LoVo (cell line): Measurements from ENCODE around the gene GAS7.
"Not testable (repeated sequence)": the region's sequence is repeated elsewhere in the genome, so short reads cannot be mapped to it uniquely, and the experiment has no call there.

ENCODE experiments used
- DNase-seq: peaks from one replicate; pipeline ENCODE4 v3.0.0-alpha.2; 2016; ENCODE audit warnings: low spot score

The GAS7 gene

DNA sequence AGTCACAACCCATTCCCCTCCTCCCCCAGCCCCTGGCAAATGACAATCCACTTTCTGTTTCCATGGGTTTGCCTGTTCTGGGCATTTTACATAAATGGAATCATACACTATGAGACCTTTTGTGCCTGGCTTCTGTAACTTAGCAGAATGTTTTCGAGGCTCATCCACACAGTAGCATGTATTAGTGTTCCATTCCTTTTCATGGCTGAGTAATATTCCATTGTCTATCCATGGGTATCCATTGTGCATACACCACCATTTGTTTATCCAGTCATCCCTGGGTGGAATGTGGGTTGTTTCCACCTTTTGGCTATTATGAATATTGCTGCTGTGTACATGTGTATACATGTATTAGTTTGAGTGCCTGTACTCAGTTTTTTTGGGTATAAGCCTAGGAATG, 259.6 kb downstream of the GAS7 start:
- DNase-seq, result no peak

DNA sequence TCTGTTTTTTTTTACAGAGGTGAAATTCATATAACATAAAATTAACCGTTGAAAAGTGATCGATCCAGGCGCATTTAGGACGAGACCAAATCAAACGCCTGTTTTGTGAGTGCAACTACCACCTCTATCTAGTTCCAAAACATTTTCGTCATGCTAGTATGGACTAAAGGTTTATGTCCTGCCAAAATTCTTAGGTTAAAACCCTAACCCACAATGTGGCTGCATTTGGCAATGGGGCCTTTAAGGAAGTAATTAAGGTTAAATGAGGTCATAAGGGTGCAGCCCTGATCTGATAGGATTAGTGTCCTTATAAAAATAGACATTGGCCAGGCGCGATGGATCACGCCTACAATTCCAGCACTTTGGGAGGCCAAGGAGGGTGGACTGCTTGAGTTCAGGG, 260.5 kb downstream of the GAS7 start:
- DNase-seq, result no peak

DNA sequence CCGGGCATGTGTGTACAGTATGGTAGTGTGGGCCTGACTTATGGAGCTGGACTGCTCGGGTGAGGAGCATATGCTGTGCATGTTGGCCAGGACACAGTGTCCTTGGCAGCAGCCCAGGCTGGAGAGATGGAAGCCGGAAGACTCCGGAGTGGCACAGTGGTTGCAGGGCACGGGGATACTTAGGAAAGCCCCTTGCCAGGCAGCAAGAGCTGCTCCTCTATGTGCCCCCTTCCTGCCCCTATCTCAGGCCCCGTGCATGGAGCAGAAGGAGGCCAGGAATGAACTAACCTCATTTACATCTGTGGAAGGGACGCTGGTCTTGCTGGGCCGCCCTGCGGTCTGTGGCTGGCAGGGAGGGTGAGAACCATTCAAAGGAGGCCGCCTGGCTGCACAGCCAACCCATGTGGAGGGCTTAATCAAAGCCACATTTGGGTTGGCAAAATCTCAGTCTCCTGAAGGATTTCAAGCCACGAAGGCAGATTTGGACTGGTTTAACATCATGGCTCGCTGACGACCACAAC, 261.1 kb downstream of the GAS7 start:
- no peak for DNase-seq

DNA sequence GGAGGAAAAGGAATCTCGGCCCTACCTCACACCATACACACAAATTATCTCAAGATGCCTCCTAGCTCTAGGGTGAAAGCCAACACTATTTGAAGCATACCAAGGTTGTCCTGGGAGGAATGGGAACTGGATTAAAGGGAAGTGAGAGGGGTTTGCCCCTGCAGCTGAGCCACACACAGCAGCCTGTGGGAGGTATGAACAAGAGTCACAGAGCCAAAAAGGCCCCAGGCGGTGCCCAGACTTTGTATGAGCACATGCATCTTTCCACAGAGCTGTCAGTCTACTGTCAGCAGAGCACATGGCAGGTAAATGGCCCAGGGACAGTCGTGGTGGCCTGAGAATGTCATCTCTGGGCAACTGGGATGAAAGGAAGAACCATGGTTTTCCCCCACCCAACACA, 262.3 kb downstream of the GAS7 start:
- DNase-seq, result no peak

DNA sequence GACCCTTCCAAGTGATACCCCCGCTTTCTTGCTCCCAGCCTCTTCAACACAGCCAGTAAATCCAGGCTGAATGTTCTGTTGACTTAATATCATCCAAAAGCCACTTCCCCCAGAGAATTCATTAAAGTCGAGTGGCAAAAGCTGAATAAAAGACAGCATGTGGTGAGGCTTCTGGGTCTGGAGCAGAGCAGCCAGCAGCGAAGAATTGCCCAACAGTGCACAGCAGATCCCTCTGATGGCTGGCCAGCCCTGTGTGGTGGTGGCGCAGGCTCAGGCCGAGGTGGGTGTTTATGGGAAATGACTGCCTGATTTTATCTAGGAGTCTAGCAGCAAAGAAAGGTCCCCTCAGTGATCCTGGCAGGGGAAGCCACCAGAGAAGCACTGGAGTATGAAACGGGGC, 263.0 kb downstream of the GAS7 start:
- no peak for DNase-seq

DNA sequence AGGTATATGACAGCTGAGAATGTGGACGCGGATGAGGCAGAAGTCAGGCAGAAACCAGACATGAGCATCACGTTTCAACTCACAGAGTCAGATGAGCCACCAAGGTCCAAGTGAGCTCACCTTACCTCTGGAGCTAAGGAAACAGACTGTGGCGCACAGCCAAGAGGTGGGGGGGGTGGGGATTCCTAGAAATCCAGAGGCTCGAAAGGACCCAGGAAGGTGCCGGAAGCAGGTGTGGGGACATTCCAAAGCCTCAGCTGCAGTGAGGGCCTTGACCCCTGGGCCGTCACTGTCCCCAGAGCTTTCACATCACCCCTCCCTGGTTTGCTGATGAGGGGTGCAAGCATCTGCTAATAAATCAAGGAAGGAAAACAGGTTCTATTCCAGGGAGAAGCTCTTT, 264.1 kb downstream of the GAS7 start:
- DNase-seq, result no peak

DNA sequence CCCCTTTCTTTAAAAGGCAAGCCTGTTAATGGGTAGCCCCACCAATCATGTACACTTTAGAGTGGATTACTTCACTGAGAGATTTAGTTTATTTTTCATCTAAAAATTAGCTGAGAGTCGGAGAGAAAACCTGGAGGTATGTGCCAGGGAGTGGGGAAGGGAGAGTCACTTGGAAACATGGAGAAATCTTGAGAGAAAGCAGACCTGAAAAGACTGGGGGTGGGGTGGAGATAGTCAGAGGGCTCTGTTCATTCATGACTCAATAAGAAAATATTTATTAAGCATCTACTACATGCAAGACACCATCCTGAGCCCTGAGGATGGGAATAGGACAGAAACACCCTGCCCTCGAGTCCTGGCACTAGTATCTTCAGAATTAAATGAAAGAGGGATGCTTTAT, 265.9 kb downstream of the GAS7 start:
- DNase-seq, result no peak

DNA sequence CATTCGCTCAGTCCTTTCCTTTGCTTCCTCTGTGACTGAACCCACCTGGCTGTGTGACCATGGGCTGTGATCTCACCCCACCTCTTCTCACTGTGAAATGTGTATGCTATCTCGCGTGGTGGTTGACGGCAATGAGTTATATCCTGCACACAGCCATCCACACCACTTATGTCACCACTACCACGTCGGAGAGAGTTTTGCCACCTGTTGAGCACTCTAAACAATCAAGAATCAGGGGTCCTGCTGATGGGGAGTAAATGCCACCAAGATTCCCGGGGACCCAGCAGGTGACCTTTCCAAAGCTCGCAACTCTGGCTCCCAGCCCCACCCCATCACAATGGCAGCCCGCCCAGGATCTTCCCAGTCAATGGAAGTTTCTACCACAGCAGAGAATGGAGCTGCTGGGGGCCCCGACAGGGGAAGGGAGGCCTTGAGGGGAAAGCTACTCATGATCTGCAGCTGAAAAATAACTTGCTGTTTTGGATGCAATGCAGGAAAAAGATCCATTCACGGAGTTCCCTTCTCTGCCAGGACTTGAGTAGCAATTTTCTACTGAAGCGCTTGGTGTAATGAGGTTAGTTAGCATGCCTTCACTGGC, 267.2 kb downstream of the GAS7 start:
- no peak for DNase-seq

DNA sequence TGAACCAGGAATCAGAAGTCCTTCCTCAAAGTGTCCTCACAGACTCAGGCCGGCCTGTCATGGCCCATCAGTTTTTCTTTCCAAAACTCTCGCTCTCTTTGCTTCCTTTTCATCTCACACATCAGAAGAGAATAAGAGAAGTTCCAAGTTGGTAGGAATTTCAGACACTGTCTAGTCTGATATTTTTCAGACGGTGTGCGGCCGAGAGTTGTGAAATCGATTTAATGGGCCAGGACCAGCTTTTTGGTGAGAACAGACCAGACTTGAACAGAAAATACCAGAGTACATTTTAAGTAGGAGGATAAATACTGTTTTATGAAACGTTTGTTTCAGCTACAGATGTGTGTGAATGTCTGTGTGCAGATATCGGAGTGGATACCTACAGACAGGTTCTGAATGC, 268.5 kb downstream of the GAS7 start:
- DNase-seq, result no peak

DNA sequence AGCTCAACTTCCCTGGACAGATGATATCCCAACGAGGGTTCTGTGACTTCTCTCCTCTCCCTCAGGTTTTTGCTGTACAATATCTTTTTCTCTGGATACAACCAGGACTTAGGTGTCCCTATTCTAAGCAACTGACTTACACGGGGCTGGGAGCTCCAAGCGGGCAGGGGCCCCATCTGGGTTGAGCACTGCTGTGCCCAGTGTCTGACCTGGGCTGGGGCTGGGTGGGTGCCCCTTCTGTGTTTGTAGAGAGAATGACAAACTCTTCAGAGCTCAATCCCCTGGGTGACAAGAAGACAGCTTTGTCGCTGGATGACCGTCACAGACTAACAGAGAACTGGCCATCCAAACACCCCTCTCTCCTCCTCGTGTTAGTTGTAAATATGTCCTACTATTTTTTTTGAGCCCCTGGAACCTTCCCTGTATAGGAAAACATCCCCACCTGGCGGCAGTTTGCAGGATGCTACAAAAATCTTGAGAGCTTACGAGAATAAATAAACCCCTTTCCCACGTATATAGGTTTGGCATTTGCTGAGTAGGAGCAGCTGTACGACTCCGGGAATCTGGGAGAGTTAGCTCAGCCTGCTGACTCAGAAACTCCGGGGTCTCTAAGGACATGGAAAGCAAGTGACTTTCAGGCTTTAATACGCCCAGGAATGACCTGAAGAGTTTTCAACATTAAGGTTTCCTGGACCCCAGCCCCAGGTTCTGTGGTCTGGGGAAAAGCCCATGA, 269.6 kb downstream of the GAS7 start:
- peak; percentile 67 for DNase-seq

DNA sequence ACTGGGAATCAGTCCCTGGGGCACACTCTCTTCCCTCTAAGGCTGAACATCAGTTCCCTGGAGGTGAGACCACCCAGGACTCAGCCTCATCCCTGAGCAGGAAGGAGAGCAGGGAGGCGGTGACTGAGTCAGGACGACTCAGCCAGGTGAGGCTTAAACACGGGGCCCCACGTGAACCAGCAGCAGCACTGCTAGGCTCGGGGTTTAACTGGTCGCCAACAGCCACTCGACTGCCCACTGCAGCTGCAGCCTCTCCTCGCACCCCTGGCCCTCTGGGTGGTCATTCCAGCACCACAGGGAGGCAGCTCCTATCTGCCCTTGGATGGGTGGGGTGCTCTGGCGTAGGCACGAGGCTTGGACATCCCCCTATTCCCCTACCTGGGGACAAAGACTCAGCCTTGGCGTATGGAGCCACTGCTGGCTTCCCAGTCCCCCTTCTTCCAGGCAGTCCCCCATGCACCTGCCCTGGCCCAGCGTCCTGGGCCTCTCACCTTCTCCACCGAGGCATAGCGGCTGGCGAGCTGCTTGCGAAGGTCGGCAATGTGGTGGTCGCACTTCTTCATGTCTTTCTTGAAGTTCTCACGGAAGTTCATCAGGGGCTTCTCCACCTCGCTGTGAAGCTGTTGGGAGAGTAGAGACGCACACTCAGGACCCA, 272.1 kb downstream of the GAS7 start:
- DNase-seq, result no peak

DNA sequence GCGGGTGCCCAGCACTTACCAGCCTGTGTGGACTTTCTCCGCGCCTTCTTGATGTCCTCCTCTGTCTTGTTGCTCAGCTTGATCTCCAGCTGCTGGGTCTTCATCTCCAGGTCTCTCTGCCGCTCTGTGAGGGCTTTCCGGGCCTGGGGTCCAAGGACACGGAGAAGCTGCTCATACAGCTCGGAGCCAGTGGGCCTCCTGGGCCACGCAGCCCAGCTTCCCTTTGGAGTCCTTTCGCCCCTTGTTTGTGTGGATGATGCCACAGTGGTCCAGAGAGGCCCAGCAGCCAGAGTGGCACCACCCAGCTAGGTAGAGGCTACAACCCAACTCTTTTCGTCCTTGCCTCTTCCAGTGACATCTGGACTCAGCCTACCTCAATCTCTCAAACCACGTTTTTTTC, 272.9 kb downstream of the GAS7 start:
- no peak for DNase-seq

DNA sequence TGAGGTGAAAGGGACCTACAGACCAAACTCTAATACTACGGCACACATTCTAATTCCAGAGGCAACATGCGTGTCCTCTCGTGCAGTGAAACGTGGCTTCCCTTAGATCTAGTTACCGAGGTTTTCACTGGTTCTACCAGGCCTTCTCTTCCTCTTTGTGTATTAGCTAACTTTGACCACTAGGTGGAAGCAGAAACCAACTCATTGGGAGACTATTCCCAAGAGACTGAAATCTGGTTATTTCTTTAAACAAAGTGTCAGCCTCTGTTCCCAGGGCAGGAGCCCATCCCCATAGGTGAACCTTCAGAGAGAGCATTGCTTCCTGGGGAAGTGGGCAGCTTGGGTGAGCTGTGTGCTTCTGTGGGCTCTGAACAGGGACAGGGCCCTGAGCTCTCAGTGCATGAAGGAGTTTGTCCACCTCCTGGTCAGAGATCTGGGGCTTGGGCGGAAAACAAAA, 273.6 kb downstream of the GAS7 start:
- peak; percentile 77 for DNase-seq

DNA sequence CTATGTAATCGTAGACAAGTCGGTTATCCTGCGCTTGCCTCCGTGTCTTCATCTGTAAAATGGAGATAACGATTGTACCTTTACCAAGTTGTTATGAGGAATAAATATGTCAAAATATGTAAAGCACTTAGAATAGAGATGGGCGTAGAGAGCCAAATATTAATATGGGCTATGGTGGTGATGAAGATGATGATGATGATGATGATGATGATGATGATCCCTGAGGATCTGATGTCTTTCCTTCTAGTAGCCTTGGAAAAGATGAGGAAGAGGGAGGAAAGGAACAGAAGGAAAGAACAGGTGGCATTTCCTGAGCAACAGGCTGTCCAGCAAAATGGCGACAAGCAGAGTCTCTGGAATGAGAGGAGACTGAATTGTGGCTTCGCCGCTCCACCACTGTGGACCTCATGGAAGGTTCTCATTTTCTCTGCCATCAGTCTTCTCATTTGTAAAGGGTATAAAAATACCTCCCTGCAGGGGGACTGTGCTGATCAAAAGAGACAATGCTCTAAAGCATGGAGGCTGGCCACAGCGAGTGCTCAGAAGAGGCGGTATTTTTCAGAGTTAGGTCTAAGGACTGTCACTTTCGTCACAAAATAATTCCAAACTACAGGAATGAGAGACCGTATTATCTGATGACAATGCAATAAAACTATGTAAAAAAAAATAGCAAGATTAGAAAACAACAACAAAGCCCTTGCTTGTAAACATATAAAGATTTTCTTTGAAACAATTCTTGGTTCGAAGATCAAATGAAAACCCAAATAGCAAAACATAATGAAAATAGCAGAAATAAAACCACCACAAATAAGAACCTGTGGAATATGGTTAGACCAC, 276.2 kb downstream of the GAS7 start:
- no peak for DNase-seq

DNA sequence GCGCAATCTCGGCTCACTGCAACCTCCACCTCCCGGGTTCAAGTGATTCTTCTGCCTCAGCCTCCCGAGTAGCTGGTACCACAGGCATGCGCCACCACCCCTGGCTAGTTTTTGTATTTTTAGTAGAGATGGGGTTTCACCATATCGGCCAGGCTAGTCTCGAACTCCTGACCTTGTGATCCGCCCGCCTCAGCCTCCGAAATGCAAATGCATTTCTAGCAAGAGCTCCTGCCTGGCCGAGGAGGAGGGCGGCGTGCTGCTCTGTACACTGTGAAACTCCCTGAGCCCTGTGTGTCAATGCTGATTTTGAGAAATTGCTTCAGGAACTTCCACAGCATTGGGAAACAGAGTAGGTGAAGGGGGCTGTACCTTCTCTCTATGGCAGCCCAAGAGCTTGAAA, 277.2 kb downstream of the GAS7 start:
- DNase-seq, result not testable (repeated sequence)

DNA sequence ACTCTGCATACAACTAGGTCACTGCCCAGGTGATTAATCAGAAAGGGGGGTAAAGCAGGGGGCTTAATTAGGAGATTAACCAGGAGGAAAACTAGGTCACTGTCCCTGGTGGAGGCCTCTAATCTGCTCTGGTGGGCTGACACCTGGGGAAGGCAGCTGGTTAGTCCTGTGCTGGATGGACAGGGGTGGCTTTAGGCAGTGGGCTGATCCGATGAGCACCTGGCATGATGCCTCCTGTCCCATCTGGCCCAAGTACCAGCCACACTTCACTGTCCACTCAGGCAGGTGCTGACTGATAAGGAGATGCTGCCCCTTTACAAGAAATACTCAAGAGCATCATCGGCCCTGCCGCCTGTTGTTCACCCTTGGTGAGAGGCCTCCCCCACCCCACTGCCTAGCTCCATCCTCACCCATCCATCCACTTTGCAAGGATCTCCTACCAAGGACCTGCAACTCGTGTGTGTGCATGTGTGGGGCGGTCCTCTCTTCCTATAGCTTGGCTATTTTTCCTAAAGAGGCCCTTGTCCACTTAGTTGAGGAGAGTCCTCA, 279.5 kb downstream of the GAS7 start:
- DNase-seq, result no peak

DNA sequence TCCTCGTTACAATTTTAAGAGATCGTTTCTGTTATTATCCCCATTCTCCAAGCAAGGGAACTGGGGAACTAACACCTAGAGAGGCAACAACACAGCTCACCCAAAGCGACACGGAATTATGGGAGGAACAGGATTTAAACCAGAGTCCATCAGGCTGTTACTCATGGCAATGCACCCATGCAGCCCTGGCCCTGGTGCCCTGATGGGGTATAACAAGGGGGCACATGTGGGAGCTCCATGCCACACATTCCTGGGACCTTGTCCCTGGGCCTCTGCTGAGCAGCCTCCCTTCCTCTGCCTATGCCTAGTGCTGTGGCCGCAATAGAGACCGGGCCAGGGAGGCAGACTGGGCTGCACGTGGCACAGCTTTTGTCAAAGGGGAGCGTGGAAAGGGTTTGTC, 280.1 kb downstream of the GAS7 start:
- DNase-seq, result no peak

DNA sequence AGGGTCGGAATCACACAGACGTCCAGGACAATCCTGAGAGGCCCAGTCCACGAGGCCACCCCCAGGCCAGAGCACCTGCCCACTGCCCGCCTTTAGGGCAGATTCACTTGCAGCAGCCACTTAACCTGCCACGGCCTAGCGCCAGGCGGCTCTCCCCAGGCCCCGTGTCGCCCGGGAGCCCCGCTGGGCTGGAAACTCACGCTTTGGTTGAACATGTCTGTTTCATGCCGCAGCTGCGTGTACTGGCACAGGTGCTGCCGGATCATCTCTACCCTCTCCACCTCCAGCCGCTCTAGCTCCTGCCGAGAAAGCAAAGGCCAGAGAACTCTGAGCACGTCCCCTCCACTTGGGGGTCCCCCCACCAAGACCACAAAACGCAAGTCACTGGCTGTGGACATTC, 280.6 kb downstream of the GAS7 start:
- DNase-seq, result no peak

DNA sequence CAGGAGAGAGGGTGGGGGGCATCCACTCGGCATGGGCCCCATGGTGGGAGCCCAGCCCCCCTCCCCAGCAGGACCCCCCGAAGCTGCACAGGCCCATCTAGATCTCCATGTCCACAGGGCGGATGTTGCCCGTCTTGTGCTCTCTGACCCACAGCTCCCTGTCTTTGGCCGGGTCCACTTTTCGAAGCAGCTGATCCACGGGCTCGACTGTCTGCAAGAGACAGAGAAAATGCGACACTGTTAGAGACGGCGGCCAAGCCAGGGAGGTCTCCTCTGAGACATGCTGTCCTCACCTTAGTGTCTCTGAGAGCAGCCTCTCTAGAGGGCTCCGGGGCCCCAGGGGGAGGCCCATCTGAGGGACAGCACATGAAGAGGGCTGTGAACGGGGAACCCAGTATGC, 281.3 kb downstream of the GAS7 start:
- no peak for DNase-seq

DNA sequence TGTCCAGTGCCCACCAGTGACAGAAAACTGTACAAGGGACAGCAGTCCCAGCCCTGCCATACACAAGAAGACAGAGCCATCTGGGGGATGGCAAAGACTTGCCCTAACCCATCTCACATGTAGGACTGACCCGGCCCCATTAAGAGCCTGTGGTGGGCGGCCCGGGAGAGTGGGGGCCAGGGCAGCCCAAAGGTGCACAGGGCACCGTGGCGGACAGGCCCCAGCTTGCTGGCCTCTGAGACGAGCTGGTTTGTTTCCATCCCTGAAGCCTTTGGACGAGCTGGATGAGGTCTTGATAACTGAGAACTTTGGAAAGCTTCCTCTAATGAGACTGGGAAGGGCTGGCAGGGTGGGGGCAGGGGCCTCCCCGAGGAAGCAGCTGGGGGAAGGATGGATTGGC, 282.3 kb downstream of the GAS7 start:
- DNase-seq, result no peak

DNA sequence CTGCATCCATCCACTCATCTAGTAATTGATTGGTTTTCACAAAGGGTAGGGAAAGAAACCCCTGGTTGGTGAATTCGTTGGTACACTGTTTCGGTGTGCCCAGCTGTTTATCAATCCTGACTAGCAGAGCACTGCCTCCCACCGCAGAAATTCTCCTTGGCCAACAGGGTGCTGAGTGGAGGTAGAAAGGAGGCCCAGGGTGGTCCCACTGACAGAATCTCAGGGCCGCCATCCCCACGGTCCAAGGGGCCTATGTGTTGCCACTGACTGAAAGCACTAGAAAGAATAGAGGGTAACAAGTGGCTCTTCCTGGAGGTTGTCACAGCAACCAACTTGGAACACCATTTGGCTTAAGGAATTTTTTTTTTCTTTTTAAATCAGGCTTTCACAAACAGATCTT, 284.9 kb downstream of the GAS7 start:
- DNase-seq, result no peak
